Activated CD4-positive, alpha-beta T cell treated with anti-CD3 and anti-CD28 coated beads, Interleukin-2, amount 10 ng/mL, durations not matched to agents 7 days and 5 days (primary cell): ENCODE results near the gene CEMIP. TPM values are rescaled to one million over a fixed set of nuclear protein-coding genes. Genes with fewer than 3 reads are reported as not detected.
A peak's percentile ranks its signal among the peaks of the same experiment; 100 is the strongest.

Source experiments
- CTCF ChIA-PET: fragments of 350-600 bp; sonication (Branson Sonifier 250); formaldehyde crosslinking; loops from one replicate; lab custom pipeline; 2021; ENCODE audit warnings: antibody characterized with exemption; lab: Charles Lee
- POLR2A ChIA-PET: fragments of 350-600 bp; sonication (Branson Sonifier 250); formaldehyde crosslinking; loops from one replicate; lab custom pipeline; 2021; ENCODE audit warnings: antibody characterized with exemption; lab: Charles Lee
- DNase-seq: peaks from one replicate; pipeline ENCODE4 v3.0.0-alpha.2; 2020
- H3K27ac Mint-ChIP-seq: one replicate; pipeline ENCODE4 v1.8.0; 2021; ENCODE audit warnings: mild to moderate bottlenecking, moderate library complexity, mixed read lengths
- H3K27me3 Mint-ChIP-seq: one replicate; pipeline ENCODE4 v1.8.0; 2021; ENCODE audit warnings: mixed read lengths
- H3K36me3 Mint-ChIP-seq: one replicate; pipeline ENCODE4 v1.8.0; 2021; ENCODE audit warnings: low read depth, mixed read lengths
- H3K4me1 Mint-ChIP-seq: one replicate; pipeline ENCODE4 v1.8.0; 2021; ENCODE audit warnings: mixed read lengths
- H3K4me3 Mint-ChIP-seq: one replicate; pipeline ENCODE4 v1.8.0; 2021; ENCODE audit warnings: mild to moderate bottlenecking, moderate library complexity, mixed read lengths
- H3K9me3 Mint-ChIP-seq: one replicate; pipeline ENCODE4 v1.8.0; 2021; ENCODE audit warnings: mixed read lengths
- total RNA-seq, 2 experiments: library from RNA; stranded (reverse); gene quantifications; one replicate each; pipeline ENCODE4 v1.2.3, GENCODE V29; 2021

Gene CEMIP
- total RNA-seq, 2 experiments from 2014 or later: not detected

DNA sequence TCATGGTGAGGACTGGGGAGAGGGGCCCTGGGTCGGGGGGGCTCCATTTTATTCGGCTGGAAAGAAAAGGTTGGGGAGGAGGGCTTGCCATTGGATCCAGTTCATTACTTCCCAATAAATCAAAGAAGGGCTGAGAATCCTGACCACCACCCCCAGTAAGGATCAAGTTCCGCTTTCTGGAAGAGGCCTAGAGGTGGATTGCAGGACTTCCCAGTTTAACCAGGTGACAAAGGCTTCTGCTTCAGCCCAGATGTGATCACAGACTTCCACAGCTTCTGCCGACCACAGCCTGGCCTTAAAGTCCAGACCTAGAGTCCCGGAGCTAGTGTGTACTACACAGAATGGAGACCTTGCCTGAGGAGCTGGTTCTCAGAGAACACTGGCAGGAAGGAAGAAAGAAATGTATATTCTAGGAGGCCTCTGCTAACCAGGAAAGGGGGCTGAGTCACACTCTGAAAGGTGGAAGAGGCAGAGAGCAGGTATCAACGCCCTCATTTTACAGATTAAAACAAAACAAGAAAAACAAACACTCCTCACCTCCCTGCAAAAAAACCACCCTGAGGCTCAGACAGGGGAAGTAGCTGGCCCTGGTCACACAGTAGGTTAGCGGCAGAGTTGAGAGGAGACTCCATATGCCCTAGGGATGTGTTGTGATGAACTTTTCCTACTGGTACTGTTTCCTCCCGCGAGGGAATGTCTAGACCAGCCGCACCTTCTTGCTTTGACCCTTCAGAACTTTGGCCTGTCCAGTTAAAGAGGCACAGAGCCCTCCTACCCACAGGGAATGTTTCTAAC lies 1.1 kb upstream of the CEMIP start:
- Mint-ChIP-seq H3K36me3 (no peaks in the 10 kb centered on the region), H3K4me1 (peaks cover 15% of the 10 kb centered on the region), H3K9me3 (no peaks in the 10 kb centered on the region), H3K27me3 (peaks cover 59% of the 10 kb centered on the region), H3K4me3 (no peak overlapping the region), H3K27ac (no peak overlapping the region)
- ChIA-PET CTCF (no interaction called here), POLR2A (no interaction called here)
- no peak for DNase-seq

DNA sequence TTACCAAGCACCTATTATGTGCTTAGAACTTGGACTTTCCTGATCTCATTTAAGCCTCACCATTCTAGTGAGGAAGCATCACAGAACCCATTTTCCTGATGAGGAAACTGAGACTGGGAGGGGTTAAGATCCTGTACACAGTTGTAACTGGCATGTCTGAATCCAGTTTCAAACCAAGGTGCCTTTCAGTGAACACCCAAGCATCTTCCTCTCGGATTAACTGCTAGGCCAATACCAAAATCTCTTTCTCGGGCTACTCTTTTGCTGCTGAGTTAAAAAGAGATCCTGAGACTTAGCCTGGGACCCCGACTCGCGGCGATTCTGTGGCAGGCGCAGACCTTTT lies 578 bp upstream of the CEMIP start:
- POLR2A ChIA-PET: no interaction called here
- Mint-ChIP-seq H3K27ac (no peak overlapping the region), H3K4me3 (no peak overlapping the region), H3K4me1 (peaks cover 21% of the 10 kb centered on the region), H3K9me3 (no peaks in the 10 kb centered on the region), H3K27me3 (peaks cover 59% of the 10 kb centered on the region), H3K36me3 (no peaks in the 10 kb centered on the region)
- CTCF ChIA-PET: no interaction called here
- DNase-seq: no peak

DNA sequence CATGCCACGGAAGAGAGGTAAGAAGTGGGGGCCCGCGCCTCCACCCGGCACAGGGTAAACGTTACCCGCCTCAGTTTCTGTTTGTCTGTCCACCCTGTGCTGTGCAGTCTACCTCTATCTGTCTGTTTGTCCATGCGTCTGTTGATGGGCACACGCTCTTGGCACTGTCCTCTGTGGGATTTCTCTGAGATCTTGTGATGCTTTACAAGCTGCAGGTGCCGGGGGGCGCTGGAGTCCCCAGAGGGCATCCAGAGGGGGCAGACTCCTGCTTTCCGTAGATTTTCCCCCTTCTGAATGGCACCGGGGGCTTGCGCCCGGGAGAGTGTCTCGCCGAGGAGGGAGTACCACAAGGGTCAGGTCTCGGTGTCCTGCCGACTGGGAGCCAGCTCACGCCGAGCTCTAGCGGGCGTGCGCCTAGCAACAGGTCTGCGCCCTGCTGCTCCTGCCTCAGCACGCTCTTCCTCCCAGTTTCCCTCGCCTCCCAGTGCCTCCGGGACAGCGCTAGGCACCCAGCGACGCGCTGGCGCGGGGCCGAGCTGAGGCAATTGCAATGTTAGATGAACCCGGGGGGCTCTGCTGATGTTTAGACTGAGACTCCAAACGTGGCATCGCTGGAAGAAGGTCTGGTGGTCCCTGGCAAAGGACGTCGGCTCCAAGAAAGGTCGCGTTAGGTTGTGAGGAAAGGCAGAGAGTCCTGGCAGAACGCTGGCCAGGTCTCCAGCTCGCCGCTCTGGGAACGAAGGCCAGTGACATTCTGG lies 667 bp downstream of the CEMIP start:
- peaks cover 54% of the 10 kb centered on the region for H3K27me3 Mint-ChIP-seq
- H3K27ac Mint-ChIP-seq: no peak overlapping the region
- POLR2A ChIA-PET: no interaction called here
- H3K4me3 Mint-ChIP-seq: peak overlapping the region; percentile 61
- DNase-seq: no peak
- H3K4me1 Mint-ChIP-seq: peaks cover 26% of the 10 kb centered on the region
- no peaks in the 10 kb centered on the region for H3K9me3 Mint-ChIP-seq
- CTCF ChIA-PET: interaction anchor here (0.7 to 1.2 kb wide), 5 partner anchors 137 to 360 kb away, joined by 3 to 4 read pairs (median 3); no protein-coding TSS in a partner anchor
- no peaks in the 10 kb centered on the region for H3K36me3 Mint-ChIP-seq

DNA sequence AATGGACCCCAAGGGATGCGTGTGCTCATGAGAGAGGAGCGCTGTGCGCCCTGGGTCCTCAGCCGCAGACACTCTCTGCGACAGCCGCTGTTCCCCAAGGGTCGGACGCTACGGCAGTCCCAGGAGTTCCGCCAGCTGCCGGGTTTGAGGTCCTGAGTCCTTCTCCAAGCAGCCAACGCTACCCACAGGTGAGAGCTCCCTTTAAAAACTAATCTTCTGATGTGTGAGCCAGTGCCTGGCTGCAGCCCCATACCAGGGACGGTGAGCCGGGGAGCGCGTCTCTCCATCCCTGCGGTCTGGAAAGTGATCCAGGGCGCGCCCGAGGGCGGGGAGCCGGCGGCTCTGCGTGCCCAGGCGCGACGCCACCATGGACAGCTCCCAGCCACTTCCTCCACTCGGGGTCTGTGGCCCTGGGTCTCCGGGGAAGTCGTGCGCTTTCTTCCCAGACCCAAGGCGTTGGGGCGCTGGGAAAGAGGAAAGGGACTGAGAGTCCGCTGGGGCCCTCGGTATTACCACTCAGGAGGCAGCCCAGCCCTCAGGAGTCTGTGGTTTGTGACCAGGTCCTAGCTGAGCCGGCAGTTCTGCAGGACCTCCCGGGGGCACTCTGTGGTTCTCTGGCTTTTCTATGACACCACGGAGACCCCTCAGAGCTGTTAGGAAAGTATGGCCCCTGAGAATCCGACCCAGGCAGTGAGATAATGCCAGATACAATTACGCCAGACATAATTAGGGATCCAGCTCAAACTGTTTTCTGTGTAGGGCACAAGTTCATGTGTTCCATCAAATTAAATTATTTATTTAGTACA lies 1.4 kb downstream of the CEMIP start:
- H3K9me3 Mint-ChIP-seq: no peaks in the 10 kb centered on the region
- H3K4me3 Mint-ChIP-seq: no peak overlapping the region
- DNase-seq: peak; percentile 40
- no peak overlapping the region for H3K27ac Mint-ChIP-seq
- POLR2A ChIA-PET: no interaction called here
- H3K36me3 Mint-ChIP-seq: no peaks in the 10 kb centered on the region
- H3K4me1 Mint-ChIP-seq: peaks cover 26% of the 10 kb centered on the region
- H3K27me3 Mint-ChIP-seq: peaks cover 54% of the 10 kb centered on the region
- CTCF ChIA-PET: interaction anchor here (1.2 kb wide), 1 partner anchor 190 kb away, joined by 4 read pairs; no protein-coding TSS in a partner anchor

DNA sequence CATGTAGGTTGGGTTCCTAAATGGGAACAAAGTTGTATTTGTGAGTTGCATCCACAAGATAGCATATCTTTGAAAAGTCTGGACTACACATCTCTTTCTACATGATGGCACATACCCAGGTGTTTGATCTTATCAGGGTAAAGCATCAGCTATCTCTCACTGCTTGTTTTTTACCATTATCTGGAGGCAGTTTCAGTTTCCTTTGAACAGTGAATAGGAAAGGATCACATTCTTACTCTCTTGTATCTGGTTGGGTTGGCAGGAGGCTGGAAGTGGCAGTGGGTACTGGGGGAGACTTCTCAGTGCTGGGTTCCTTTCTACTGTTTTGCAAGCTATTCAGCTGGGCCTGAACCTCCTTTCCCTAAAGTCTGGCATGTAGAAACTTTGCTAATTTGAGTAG lies 4.1 kb downstream of the CEMIP start:
- peaks cover 23% of the 10 kb centered on the region for H3K4me1 Mint-ChIP-seq
- ChIA-PET CTCF (interaction anchor here (2.0 kb wide), 1 partner anchor 483 kb away, joined by 5 read pairs; no protein-coding TSS in a partner anchor), POLR2A (no interaction called here)
- H3K27ac Mint-ChIP-seq: no peak overlapping the region
- no peaks in the 10 kb centered on the region for H3K36me3 Mint-ChIP-seq
- H3K9me3 Mint-ChIP-seq: no peaks in the 10 kb centered on the region
- H3K27me3 Mint-ChIP-seq: peaks cover 40% of the 10 kb centered on the region
- DNase-seq: peak; percentile 29
- no peak overlapping the region for H3K4me3 Mint-ChIP-seq

DNA sequence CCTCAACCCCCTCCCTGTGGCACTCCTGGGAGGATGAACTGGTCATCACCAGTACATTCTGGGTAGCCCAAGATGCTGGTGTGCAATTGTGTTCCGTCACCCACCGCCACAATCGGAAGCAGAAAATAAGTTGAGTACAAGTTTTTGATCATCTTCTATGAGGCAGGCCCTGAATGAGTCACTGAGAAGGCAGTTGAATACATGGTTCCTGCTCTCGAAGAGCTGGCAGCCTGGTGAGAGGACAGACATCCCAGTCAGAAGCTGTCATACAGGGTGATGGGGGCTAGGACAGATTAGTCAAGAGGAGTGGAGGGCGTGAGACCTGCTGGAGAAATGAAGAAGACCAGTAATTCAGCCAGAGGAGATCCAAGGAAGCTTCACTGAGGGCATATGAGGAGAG lies 6.2 kb downstream of the CEMIP start:
- H3K27me3 Mint-ChIP-seq: peaks cover 31% of the 10 kb centered on the region
- H3K4me1 Mint-ChIP-seq: peaks cover 19% of the 10 kb centered on the region
- CTCF ChIA-PET: interaction anchor here (1.3 kb wide), 1 partner anchor 165 kb away, joined by 3 read pairs; no protein-coding TSS in a partner anchor
- POLR2A ChIA-PET: no interaction called here
- no peaks in the 10 kb centered on the region for H3K9me3 Mint-ChIP-seq
- no peak for DNase-seq
- H3K27ac Mint-ChIP-seq: no peak overlapping the region
- H3K4me3 Mint-ChIP-seq: no peak overlapping the region
- no peaks in the 10 kb centered on the region for H3K36me3 Mint-ChIP-seq

DNA sequence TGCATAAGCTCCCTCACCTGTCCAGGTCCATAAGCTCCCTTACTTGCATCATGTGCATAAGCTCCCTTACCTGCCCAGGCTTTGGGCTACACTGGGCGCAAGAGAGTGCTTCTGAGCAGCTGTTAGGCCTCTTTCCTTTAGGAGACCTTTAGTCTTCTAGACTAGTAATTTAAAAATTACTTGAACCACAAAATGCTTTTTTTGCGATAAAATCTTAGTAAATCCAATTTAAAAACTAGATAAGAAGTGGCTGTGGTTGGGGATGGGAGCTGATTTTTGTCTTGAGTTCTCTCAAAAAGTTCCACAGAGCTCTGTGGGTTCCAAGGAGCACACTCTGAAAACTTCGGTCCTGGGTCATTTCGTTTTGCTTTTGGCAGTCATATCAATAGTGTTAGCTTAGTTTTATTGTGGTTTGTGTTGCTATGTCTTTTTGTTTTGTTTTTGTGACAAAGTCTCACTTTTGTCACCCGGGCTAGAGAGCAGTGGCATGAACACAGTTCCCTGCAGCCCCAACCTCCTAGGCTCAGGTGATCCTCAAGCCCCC lies 6.7 kb downstream of the CEMIP start:
- ChIA-PET CTCF (interaction anchor here (1.0 to 1.3 kb wide), 2 partner anchors 164 to 184 kb away, joined by 3 read pairs; no protein-coding TSS in a partner anchor), POLR2A (no interaction called here)
- no peak overlapping the region for H3K4me3 Mint-ChIP-seq
- H3K36me3 Mint-ChIP-seq: no peaks in the 10 kb centered on the region
- peaks cover 19% of the 10 kb centered on the region for H3K4me1 Mint-ChIP-seq
- no peak for DNase-seq
- no peaks in the 10 kb centered on the region for H3K9me3 Mint-ChIP-seq
- H3K27ac Mint-ChIP-seq: no peak overlapping the region
- H3K27me3 Mint-ChIP-seq: peaks cover 31% of the 10 kb centered on the region

DNA sequence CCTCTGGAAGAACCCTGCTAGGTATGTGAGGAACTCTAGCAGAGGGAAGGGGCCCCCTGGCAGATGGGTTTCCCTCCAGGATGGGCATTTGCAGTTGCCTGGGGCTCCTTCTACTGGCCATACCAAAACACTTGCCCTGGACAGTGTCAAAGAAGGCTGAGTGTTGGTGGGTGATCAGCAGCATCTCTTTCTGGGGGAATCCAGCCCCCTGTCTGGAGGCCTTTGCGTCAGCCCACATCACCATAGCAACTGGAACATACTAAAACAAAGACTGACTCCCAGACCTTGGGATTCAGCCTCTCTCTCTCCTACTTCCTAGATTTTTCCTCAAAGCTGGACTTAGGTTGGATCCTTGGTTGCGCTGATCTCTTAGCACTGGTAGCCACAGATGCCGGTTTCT lies 8.1 kb downstream of the CEMIP start:
- no peak overlapping the region for H3K27ac Mint-ChIP-seq
- ChIA-PET CTCF (no interaction called here), POLR2A (no interaction called here)
- no peak for DNase-seq
- peaks cover 18% of the 10 kb centered on the region for H3K27me3 Mint-ChIP-seq
- no peak overlapping the region for H3K4me3 Mint-ChIP-seq
- H3K9me3 Mint-ChIP-seq: no peaks in the 10 kb centered on the region
- no peaks in the 10 kb centered on the region for H3K36me3 Mint-ChIP-seq
- H3K4me1 Mint-ChIP-seq: peaks cover 19% of the 10 kb centered on the region

DNA sequence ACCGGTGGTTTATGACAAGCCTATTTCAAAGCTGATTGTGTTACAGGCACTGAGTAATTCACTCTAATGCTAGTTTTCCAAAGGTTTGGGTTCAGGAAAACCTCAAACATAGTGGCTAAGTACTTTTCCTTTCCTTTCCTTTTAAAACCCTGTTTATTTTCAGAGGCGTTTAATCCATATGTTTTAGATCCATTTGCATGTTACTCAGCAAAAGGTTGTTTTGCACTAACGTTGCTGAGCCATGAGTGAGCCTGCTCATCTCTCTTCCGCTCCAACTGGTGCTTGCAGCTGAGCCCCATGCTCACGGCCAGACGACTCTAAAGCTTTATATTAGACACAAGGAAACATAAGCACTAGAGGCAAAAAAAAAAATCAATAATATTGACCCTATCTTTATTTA lies 9.4 kb downstream of the CEMIP start:
- H3K27me3 Mint-ChIP-seq: peaks cover 17% of the 10 kb centered on the region
- ChIA-PET POLR2A (no interaction called here), CTCF (interaction anchor here (0.7 kb wide), 1 partner anchor 300 kb away, joined by 3 read pairs; no protein-coding TSS in a partner anchor)
- no peak for DNase-seq
- no peaks in the 10 kb centered on the region for H3K9me3 Mint-ChIP-seq
- H3K27ac Mint-ChIP-seq: no peak overlapping the region
- H3K4me3 Mint-ChIP-seq: no peak overlapping the region
- peaks cover 9% of the 10 kb centered on the region for H3K4me1 Mint-ChIP-seq
- no peaks in the 10 kb centered on the region for H3K36me3 Mint-ChIP-seq

DNA sequence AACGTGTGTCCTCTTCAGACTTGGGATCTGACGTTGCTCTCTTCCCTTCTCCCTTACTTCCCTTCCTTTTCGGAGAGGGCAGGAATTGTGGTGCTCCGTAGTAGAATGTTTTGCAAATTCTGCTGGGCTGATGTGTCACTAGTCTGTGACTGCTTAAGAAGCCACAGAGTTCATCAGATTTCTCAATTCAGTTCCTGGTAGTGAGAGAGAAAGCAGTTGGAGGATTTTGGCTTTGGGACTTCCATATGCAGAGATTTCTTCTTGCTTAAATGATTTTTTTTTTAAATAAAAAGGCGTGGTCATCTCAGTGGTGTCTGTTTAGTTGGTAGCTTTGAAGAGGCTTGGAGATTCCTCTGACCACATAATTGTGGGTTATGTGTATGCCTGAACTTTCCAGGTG lies 10.1 kb downstream of the CEMIP start:
- ChIA-PET CTCF (no interaction called here), POLR2A (no interaction called here)
- no peak overlapping the region for H3K27ac Mint-ChIP-seq
- peaks cover 4% of the 10 kb centered on the region for H3K4me1 Mint-ChIP-seq
- H3K9me3 Mint-ChIP-seq: no peaks in the 10 kb centered on the region
- no peak overlapping the region for H3K4me3 Mint-ChIP-seq
- H3K27me3 Mint-ChIP-seq: peaks cover 20% of the 10 kb centered on the region
- no peaks in the 10 kb centered on the region for H3K36me3 Mint-ChIP-seq
- DNase-seq: no peak

DNA sequence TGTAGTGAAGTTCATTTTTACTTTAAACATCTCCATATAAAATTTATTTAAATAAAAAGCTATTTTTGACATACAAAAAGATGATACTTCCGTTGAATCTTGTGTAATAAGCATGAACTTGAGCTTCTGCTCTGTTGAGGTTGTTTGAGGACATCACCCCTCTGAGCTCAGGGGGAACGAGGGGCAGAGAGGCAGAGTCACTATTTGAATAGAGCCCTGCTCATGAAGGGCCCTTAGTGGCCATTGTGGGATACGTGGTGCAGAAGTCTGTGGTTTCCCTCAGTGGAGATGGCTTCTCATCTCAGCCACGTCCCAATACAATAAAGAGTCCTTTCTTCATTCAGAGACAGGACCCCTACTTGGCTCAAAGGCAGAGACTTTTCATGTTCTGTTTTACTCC lies 10.6 kb downstream of the CEMIP start:
- Mint-ChIP-seq H3K9me3 (no peaks in the 10 kb centered on the region), H3K27ac (no peak overlapping the region), H3K4me3 (no peak overlapping the region), H3K27me3 (peaks cover 23% of the 10 kb centered on the region), H3K36me3 (no peaks in the 10 kb centered on the region), H3K4me1 (peaks cover 4% of the 10 kb centered on the region)
- DNase-seq: no peak
- CTCF ChIA-PET: no interaction called here
- POLR2A ChIA-PET: no interaction called here

DNA sequence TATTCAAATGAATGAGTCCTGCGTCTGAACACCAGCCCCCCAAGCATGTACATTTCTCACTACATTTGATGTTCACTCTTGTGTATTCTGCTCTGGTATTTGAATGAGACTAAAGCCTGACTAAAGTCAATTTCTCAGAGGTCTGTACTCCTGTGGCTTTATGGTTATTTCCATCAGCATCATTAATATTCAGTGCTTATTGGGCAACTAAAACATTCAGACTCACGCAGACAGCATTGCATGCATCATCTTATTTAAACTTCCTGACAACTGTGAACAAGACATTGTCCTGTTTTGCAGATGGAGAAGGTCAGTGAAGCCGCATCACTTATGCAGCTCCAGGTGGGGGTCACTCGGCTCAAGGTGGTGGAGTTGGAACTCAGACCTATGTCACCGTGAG lies 11.1 kb downstream of the CEMIP start:
- Mint-ChIP-seq H3K4me3 (no peak overlapping the region), H3K4me1 (peaks cover 4% of the 10 kb centered on the region), H3K27ac (no peak overlapping the region), H3K36me3 (no peaks in the 10 kb centered on the region), H3K27me3 (peaks cover 27% of the 10 kb centered on the region), H3K9me3 (no peaks in the 10 kb centered on the region)
- POLR2A ChIA-PET: no interaction called here
- no peak for DNase-seq
- CTCF ChIA-PET: no interaction called here
